HCT116 (cell line): ENCODE data around the gene POMT2. TPM values are rescaled to one million over a fixed set of nuclear protein-coding genes. Genes with fewer than 3 reads are reported as not detected.

Experiments
- ATAC-seq: fragments of 200-7000 bp; cut with Tn5 transposase; 2 replicates; pipeline ENCODE4 v1.9.1; 2020; ENCODE audit warnings: mild to moderate bottlenecking, moderate library complexity
- BruUV-seq: library from RNA; stranded (reverse); fragments of 400-500 nt; replicated peaks from 2 replicates; lab custom pipeline; 2021; lab: Mats Ljungman, UMichigan
- CTCF ChIA-PET: fragments of 300-600 bp; sonication (Branson Sonifier 250); formaldehyde crosslinking; loops from one replicate; lab custom pipeline; 2021; ENCODE audit warnings: antibody characterized with exemption; lab: Charles Lee
- POLR2A ChIA-PET: fragments of 300-600, 350-600 bp; sonication (Branson Sonifier 250); formaldehyde crosslinking; loops from one replicate; lab custom pipeline; 2021; ENCODE audit warnings: antibody characterized with exemption; lab: Charles Lee
- RAD21 ChIA-PET, 2 experiments: fragments of 300-600 bp; sonication (Branson Sonifier 250); formaldehyde crosslinking; loops; one replicate each; lab custom pipeline; 2023; ENCODE audit warnings: low total read pairs in 2 of 2; ENCODE audit not compliant: uncharacterized antibody in 2 of 2, unreplicated experiment in 2 of 2, low non-redundant PET in 1 of 2; lab: Charles Lee
- DNase-seq: peaks from one replicate; pipeline ENCODE4 v3.0.0-alpha.2; 2010; ENCODE audit warnings: low read depth, low spot score
- H2AFZ ChIP-seq: fragments of 200-600 bp; shearing (Covaris generic), sonication (generic); 2 replicates; pipeline ENCODE4 v1.6.1; 2017; ENCODE audit warnings: low read depth, mixed run types, mixed read lengths, antibody characterized with exemption, low read length; ENCODE audit not compliant: poor library complexity, severe bottlenecking
- H3K27ac ChIP-seq: 2 replicates; pipeline ENCODE4 v1.5.1; 2012; ENCODE audit warnings: low read depth, low read length
- H3K27me3 ChIP-seq: fragments of 200-600 bp; sonication (generic); 2 replicates; pipeline ENCODE4 v1.6.1; 2016; ENCODE audit warnings: mixed run types, low read length, mixed read lengths; ENCODE audit not compliant: insufficient read depth
- H3K36me3 ChIP-seq, 2 experiments: fragments of 200-500 bp in 1 of 2; fragments of 200-600 bp in 1 of 2; sonication (Bioruptor generic) in 1 of 2; sonication (generic) in 1 of 2; 2 replicates each; pipeline versions ENCODE4 v1.5.1 to v1.6.1; 2014 to 2016; ENCODE audit warnings: low read length in 2 of 2, inconsistent platforms in 1 of 2, mixed read lengths in 1 of 2, mixed run types in 1 of 2; ENCODE audit not compliant: insufficient read depth in 2 of 2, control insufficient read depth in 1 of 2
- H3K4me1 ChIP-seq, 2 experiments: fragments of 200-600 bp in 1 of 2; sonication (generic) in 1 of 2; 2 replicates each; pipeline versions ENCODE4 v1.5.1 to v1.6.1; 2012 to 2017; ENCODE audit warnings: low read length in 2 of 2, inconsistent platforms in 1 of 2, mild to moderate bottlenecking in 1 of 2, mixed read lengths in 1 of 2, mixed run types in 1 of 2, moderate library complexity in 1 of 2; ENCODE audit not compliant: insufficient read depth in 2 of 2, control insufficient read depth in 1 of 2
- H3K4me2 ChIP-seq: fragments of 200-600 bp; sonication (generic); 2 replicates; pipeline ENCODE4 v1.6.1; 2017; ENCODE audit warnings: mixed run types, low read length, mixed read lengths
- H3K4me3 ChIP-seq, 2 experiments: fragments of 200-600 bp in 1 of 2; sonication (generic) in 1 of 2; replicated peaks in 1 of 2; 2 replicates each; pipeline ENCODE4 v1.5.1; 2011 to 2016; ENCODE audit warnings: low read length in 2 of 2, control low read depth in 1 of 2, low read depth in 1 of 2, mild to moderate bottlenecking in 1 of 2, mixed read lengths in 1 of 2, mixed run types in 1 of 2
- H3K79me2 ChIP-seq: fragments of 200-600 bp; sonication (generic); 2 replicates; pipeline ENCODE4 v1.6.1; 2017; ENCODE audit warnings: mild to moderate bottlenecking, mixed run types, low read length, moderate library complexity, mixed read lengths; ENCODE audit not compliant: insufficient read depth
- H3K9ac ChIP-seq: fragments of 200-600 bp; sonication (generic); 2 replicates; pipeline ENCODE4 v1.6.1; 2016; ENCODE audit warnings: low read length, mixed read lengths
- H3K9me2 ChIP-seq: fragments of 200-600 bp; sonication (generic), shearing (Covaris generic); 2 replicates; pipeline ENCODE4 v1.6.1; 2017; ENCODE audit warnings: mixed run types, mild to moderate bottlenecking, moderate library complexity; ENCODE audit not compliant: insufficient read depth
- H3K9me3 ChIP-seq, 2 experiments: fragments of 200-500 bp in 1 of 2; fragments of 200-600 bp in 1 of 2; sonication (Bioruptor generic) in 1 of 2; sonication (generic) in 1 of 2; 2 replicates each; pipeline ENCODE4 v1.6.1; 2014 to 2017; ENCODE audit warnings: low read length in 2 of 2, mixed read lengths in 2 of 2, inconsistent platforms in 1 of 2, low read depth in 1 of 2, mild to moderate bottlenecking in 1 of 2, mixed run types in 1 of 2, moderate library complexity in 1 of 2; ENCODE audit not compliant: control insufficient read depth in 1 of 2, insufficient read depth in 1 of 2
- H4K20me1 ChIP-seq: fragments of 200-600 bp; sonication (generic), shearing (Covaris generic); 2 replicates; pipeline ENCODE4 v1.6.1; 2017; ENCODE audit warnings: mixed run types, mild to moderate bottlenecking, moderate library complexity; ENCODE audit not compliant: insufficient read depth
- CBX3 ChIP-seq: IDR thresholded peaks from 2 replicates; pipeline ENCODE4 v1.6.1; 2012; ENCODE audit warnings: low read depth
- EGR1 ChIP-seq: IDR thresholded peaks from 2 replicates; pipeline ENCODE4 v1.6.1; 2012; ENCODE audit warnings: low read depth
- EZH2phosphoT487 ChIP-seq: fragments of 200-600 bp; IDR thresholded peaks from 2 replicates; pipeline ENCODE4 v1.6.1; 2018; ENCODE audit warnings: antibody characterized with exemption, borderline replicate concordance
- FOSL1 ChIP-seq: IDR thresholded peaks from 2 replicates; pipeline ENCODE4 v1.6.1; 2012; ENCODE audit warnings: low read depth
- POLR2A ChIP-seq: IDR thresholded peaks from 2 replicates; pipeline ENCODE4 v1.7.0; 2011; ENCODE audit warnings: borderline replicate concordance; ENCODE audit not compliant: insufficient read depth, insufficient read length; ENCODE audit errors: extremely low read depth
- SIN3A ChIP-seq: IDR thresholded peaks from 2 replicates; pipeline ENCODE4 v1.6.1; 2012; ENCODE audit warnings: low read depth
- SP1 ChIP-seq: IDR thresholded peaks from 2 replicates; pipeline ENCODE4 v1.6.1; 2012; ENCODE audit warnings: low read depth
- TCF7L2 ChIP-seq: IDR thresholded peaks from 2 replicates; pipeline ENCODE4 v1.7.0; 2011; ENCODE audit warnings: borderline replicate concordance, inconsistent platforms; ENCODE audit not compliant: insufficient read depth, insufficient read length; ENCODE audit errors: extremely low read depth
- YY1 ChIP-seq: IDR thresholded peaks from 2 replicates; pipeline ENCODE4 v1.6.1; 2011; ENCODE audit warnings: low read length, low read depth, moderate library complexity, mild to moderate bottlenecking; ENCODE audit not compliant: insufficient replicate concordance; ENCODE audit errors: extremely low read depth
- intact Hi-C: fragments of 100-400 bp; cut with micrococcal nuclease; formaldehyde crosslinking; loops from 2 replicates; pipeline ENCODE4 v1.10.0; 2022
- total RNA-seq: library from RNA; stranded (reverse); gene quantifications from one replicate; pipeline ENCODE4 v1.2.1, GENCODE V29; 2021; ENCODE audit not compliant: unreplicated experiment
- TF ChIP-seq, protein P1 (sequence below): IDR thresholded peaks from 2 replicates; pipeline ENCODE4 v1.6.1; 2012
- TF ChIP-seq, protein P2 (sequence below): IDR thresholded peaks from 2 replicates; pipeline ENCODE4 v1.6.1; 2011; ENCODE audit warnings: mild to moderate bottlenecking, low read length, moderate library complexity; ENCODE audit not compliant: insufficient replicate concordance; ENCODE audit errors: extremely low read depth
- TF ChIP-seq, protein P3 (sequence below): IDR thresholded peaks from 2 replicates; pipeline ENCODE4 v1.6.1; 2012; ENCODE audit warnings: low read depth

POMT2 gene
- total RNA-seq, 1 experiment from 2014 or later, result 30.2 TPM

DNA sequence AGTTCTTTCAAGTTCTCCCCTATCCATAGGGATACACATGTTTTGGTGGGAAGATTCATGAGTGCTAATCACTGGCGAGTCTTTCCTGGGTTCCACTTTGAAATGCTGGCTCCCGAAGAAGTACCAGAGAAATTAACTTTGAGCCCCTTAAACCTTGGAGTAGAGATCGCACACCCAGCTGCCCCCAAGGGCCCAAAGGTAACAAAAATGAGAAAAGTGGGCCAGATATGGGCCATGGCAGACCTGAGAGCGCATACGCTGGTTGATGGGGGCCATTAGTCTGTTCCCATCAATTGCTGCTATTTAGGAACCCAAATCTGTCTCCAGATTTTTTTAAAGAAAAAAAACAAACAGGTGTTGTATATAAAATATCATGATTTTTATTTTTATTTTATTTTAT is 2.3 kb upstream of the POMT2 start:
- H2AFZ ChIP-seq, result no peak overlapping the region
- no peak overlapping the region for H3K4me2 ChIP-seq
- H3K4me1 ChIP-seq, result peaks cover 8 to 20% of the 10 kb centered on the region in 2 experiments; a peak in 3 of 4 replicates
- H3K36me3 ChIP-seq, result no peaks in the 10 kb centered on the region
- ChIA-PET POLR2A (no interaction called here), RAD21 (no interaction called here), CTCF (interaction anchor here (1.4 kb wide), 1 partner anchor 19 kb away, joined by 5 read pairs; no protein-coding TSS in a partner anchor)
- no peaks in the 10 kb centered on the region for H3K9me3 ChIP-seq
- H4K20me1 ChIP-seq, result no peaks in the 10 kb centered on the region
- no peak overlapping the region for H3K4me3 ChIP-seq
- BruUV-seq, result no TSS peak
- no peak overlapping the region for H3K9ac ChIP-seq
- H3K79me2 ChIP-seq, result peaks cover 16% of the 10 kb centered on the region
- TF ChIP-seq, protein P1, sequence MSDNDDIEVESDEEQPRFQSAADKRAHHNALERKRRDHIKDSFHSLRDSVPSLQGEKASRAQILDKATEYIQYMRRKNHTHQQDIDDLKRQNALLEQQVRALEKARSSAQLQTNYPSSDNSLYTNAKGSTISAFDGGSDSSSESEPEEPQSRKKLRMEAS, result no peak
- TF ChIP-seq YY1 (no peak), TCF7L2 (no peak), CBX3 (no peak)
- intact Hi-C loops, result loop anchor here (5.0 kb wide), 1 partner anchor 134 kb away; the partner anchor contains the start of genes AHSA1 and VIPAS39
- ATAC-seq, result no peak
- no peaks in the 10 kb centered on the region for H3K27me3 ChIP-seq
- DNase-seq, result no peak
- H3K27ac ChIP-seq, result no peak overlapping the region
- no peaks in the 10 kb centered on the region for H3K9me2 ChIP-seq

DNA sequence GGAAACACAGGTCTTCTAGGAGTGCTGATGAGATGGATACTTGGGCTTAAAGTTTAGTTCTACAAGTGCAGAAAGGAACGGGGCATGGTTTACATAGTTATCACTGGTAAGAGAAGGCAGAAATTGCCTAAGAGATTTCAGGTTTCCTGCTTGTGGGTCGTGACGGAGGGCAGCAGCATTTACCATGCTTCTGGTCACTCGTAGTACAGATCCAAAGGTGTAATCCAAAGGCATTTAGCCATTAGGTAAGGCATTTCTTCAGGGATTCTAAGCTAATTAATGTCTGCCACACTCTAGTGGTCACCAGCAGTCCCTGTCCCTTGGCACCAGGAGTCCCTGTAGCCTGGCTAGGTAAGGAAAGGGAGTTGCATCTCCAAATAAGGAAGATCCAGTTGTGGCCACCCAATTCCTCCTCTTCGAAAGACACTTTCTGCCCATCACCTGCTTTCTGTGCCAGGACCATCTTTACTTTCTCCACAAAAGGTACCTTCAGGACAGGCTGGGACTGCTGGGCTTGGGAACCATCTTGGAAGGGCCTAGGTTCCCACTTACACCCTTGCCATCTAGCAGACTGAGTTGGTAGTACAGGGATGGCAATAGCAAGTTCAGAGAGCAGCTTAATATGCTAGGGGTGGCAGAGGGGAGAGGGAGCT is 1.7 kb upstream of the POMT2 start:
- Histone ChIP-seq H3K9ac (peak overlapping the region; percentile 84), H3K9me3 (no peaks in the 10 kb centered on the region), H3K9me2 (no peaks in the 10 kb centered on the region), H3K79me2 (peaks cover 16% of the 10 kb centered on the region), H3K4me3 (peak overlapping the region; percentile 72), H3K4me2 (peak overlapping the region; percentile 86), H2AFZ (peak overlapping the region; percentile 19), H3K27me3 (no peaks in the 10 kb centered on the region), H4K20me1 (no peaks in the 10 kb centered on the region), H3K36me3 (no peaks in the 10 kb centered on the region), H3K27ac (peak overlapping the region; percentile 94; the same call in 1 of the 2 replicates), H3K4me1 (peaks cover 8 to 20% of the 10 kb centered on the region in 2 experiments; a peak in 3 of 4 replicates)
- ChIA-PET CTCF (interaction anchor here (1.4 to 2.1 kb wide), 3 partner anchors 18 to 199 kb away, joined by 4 to 20 read pairs (median 5); no protein-coding TSS in a partner anchor), RAD21 (no interaction called here), POLR2A (interaction anchor here (0.6 kb wide), 1 partner anchor 66 kb away, joined by 3 read pairs; no protein-coding TSS in a partner anchor)
- DNase-seq (no peak), ATAC-seq (no peak)
- intact Hi-C loops, result loop anchor here (5.0 kb wide), 1 partner anchor 135 kb away; the partner anchor contains the start of genes AHSA1 and VIPAS39
- no TSS peak for BruUV-seq
- TF ChIP-seq, protein P1, result no peak
- no peak for TF ChIP-seq POLR2A
- TF ChIP-seq YY1, result no peak
- TF ChIP-seq, protein P2, sequence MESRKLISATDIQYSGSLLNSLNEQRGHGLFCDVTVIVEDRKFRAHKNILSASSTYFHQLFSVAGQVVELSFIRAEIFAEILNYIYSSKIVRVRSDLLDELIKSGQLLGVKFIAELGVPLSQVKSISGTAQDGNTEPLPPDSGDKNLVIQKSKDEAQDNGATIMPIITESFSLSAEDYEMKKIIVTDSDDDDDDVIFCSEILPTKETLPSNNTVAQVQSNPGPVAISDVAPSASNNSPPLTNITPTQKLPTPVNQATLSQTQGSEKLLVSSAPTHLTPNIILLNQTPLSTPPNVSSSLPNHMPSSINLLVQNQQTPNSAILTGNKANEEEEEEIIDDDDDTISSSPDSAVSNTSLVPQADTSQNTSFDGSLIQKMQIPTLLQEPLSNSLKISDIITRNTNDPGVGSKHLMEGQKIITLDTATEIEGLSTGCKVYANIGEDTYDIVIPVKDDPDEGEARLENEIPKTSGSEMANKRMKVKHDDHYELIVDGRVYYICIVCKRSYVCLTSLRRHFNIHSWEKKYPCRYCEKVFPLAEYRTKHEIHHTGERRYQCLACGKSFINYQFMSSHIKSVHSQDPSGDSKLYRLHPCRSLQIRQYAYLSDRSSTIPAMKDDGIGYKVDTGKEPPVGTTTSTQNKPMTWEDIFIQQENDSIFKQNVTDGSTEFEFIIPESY, result no peak
- no peak for TF ChIP-seq FOSL1
- no peak for TF ChIP-seq SIN3A
- no peak for TF ChIP-seq EZH2phosphoT487
- TF ChIP-seq, protein P3, sequence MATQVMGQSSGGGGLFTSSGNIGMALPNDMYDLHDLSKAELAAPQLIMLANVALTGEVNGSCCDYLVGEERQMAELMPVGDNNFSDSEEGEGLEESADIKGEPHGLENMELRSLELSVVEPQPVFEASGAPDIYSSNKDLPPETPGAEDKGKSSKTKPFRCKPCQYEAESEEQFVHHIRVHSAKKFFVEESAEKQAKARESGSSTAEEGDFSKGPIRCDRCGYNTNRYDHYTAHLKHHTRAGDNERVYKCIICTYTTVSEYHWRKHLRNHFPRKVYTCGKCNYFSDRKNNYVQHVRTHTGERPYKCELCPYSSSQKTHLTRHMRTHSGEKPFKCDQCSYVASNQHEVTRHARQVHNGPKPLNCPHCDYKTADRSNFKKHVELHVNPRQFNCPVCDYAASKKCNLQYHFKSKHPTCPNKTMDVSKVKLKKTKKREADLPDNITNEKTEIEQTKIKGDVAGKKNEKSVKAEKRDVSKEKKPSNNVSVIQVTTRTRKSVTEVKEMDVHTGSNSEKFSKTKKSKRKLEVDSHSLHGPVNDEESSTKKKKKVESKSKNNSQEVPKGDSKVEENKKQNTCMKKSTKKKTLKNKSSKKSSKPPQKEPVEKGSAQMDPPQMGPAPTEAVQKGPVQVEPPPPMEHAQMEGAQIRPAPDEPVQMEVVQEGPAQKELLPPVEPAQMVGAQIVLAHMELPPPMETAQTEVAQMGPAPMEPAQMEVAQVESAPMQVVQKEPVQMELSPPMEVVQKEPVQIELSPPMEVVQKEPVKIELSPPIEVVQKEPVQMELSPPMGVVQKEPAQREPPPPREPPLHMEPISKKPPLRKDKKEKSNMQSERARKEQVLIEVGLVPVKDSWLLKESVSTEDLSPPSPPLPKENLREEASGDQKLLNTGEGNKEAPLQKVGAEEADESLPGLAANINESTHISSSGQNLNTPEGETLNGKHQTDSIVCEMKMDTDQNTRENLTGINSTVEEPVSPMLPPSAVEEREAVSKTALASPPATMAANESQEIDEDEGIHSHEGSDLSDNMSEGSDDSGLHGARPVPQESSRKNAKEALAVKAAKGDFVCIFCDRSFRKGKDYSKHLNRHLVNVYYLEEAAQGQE, result no peak
- no peak for TF ChIP-seq CBX3
- TF ChIP-seq SP1, result no peak
- no peak for TF ChIP-seq EGR1
